GM18909 (cell line): ENCODE data around the gene MEDAG.
A peak's percentile ranks its signal among the peaks of the same experiment; 100 is the strongest.

Source experiments
- ATAC-seq: cut with Tn5 transposase; IDR thresholded peaks from one replicate; pipeline ENCODE4 v1.9.1; 2021; ENCODE audit warnings: mild to moderate bottlenecking; ENCODE audit not compliant: unreplicated experiment, poor library complexity

The MEDAG gene

GRCh38 chr13:30905932-30906383 is at the start of gene MEDAG:
Gene MEDAG, plus strand, starts transcription at chr13:30906271. Its CDS starts 245 bp downstream, at chr13:30906516.
- no peak for ATAC-seq

DNA sequence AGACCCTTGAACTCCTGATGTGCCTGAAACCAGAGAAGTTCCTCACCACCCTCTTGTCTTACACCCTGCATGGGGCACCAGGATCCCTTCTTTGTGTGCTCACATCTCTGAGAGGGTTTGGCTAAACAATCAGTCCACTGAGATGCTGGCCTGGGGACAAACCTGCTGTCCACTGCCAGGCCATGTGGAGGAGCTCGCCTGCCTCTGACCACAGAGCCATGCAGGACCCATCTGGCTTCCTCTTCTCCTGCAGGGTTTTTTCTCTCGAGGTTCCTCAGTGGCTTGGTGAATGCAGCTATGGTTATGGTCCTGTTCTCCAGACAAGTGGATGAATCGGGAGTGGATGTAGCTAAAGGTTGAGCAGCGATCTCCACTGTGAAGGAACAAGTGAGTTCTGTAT is 49.1 kb upstream of the MEDAG start:
- ATAC-seq, result no peak

GRCh38 chr13:30857636-30858035 is 48.4 kb upstream of the MEDAG start:
- ATAC-seq, result no peak

GRCh38 chr13:30859326-30859725 is 46.7 kb upstream of the MEDAG start:
- ATAC-seq, result no peak

DNA sequence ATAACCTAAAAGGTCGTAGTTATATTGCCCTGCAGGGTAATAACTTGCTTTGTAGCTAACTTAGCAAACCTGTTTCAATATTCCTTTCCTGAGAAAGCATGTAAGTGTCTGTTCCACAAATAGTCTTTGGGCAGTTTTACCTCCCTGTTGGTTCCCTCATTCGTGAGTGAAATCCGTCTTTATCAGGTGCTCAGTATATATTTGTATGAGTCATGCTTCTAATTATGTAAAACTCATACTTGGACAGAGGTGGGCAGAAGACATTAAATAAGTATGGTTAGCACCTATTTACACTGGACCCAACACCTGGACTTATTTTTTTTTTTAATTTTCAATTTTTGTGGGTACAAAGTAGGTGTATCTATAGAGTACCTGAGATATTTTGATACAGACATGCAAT is 44.9 kb upstream of the MEDAG start:
- ATAC-seq, result no peak

- ATAC-seq, result no peak
Observed at GRCh38 chr13:30861836-30862467, 44.1 kb upstream of the MEDAG start.

GRCh38 chr13:30862707-30863106 is 43.4 kb upstream of the MEDAG start:
- no peak for ATAC-seq

GRCh38 chr13:30863231-30863630 is 42.8 kb upstream of the MEDAG start:
- ATAC-seq, result no peak

DNA sequence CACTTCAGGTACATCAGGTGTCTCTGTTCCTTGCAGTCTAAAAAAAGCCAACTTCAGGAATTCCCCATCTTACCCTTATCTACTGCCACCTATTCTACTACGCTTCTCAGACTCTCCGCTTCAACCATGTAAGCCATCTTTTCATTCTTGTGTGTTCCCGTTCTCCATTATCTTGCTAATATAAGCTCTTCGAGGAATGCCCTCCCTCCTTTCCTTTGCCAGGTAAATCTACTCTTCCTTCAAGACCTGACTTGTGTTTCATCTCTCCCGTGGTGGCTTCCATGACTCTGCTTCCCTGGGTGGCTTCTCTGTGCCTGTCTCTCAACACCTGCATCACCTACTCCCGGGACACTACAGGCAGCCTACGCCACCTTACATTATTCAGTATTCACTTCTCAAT is 42.3 kb upstream of the MEDAG start:
- no peak for ATAC-seq

DNA sequence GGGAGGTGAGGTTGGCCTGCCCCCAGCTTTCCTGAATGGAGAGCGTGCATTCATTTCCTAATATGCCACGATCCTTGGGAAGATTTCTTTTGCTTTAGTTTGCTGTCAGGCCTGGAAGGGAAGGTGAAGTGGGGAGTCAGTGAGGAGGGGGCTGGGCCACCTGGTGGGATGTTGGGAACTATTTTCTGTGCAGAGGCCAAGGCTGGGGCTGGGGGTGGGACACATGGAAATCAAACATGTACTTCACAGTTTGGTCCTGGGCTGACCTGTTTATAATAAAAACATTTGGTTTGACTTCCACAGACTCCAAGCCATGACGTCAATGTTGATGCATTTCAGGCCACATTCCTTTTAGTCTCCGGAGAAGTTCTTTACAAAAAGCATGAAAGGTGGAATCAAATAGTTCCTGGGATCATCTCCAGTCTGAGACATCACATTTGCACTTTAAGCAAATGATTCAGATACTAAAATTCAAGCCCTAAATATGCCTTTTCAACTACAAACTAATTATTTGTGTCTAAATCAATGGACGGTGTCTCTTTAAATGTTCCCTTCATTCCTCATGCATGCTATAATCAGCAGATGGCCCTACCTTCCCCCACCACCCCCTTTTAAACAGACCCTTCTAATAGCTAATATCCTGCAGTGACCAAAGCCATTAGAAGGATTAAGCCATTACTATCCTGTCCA is 41.5 kb upstream of the MEDAG start:
- no peak for ATAC-seq

DNA sequence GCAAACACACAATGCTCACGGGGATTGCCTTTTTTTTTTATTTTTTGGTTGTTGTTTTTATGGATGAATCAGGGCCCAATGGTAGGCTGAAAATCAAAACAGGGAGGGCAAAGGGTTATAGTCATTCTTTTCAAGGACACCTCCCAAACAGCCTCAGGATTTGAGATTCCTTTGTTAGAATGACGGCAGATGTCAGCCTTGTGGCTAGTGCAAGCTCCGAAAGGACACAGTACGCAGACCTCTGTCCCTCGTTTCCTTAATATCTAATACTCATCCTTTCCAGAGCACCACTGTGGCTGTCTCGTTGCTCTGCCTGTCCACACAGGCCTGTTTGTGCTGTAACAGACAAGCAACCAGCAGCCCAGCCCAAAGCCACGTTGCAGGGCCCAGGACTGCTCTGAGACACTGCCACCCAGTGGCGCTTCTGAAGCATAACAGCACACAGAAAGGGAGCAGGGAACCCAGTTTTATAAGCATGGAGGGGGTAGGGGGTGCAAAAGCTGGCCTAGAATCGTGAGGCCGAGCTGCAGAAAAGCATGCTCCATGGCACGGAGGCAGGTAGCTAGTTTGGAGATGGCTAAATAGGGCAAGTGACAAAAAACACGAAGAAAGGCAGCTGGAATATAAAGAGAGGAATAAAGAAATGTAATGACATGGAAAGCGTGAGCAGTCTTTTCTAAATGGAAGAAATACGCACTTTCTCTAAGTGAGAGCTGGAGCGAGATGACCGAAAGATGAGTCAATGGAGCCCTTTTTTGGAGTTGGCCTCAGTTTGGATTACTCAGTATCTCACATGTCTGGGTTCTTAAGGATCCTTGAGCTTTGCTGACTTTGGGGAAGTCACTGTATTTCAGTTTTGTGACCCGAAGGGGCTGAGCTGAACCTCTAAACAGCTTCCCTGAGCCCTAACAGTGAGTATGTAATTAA is 40.7 kb upstream of the MEDAG start:
- ATAC-seq, result peak; percentile 90

DNA sequence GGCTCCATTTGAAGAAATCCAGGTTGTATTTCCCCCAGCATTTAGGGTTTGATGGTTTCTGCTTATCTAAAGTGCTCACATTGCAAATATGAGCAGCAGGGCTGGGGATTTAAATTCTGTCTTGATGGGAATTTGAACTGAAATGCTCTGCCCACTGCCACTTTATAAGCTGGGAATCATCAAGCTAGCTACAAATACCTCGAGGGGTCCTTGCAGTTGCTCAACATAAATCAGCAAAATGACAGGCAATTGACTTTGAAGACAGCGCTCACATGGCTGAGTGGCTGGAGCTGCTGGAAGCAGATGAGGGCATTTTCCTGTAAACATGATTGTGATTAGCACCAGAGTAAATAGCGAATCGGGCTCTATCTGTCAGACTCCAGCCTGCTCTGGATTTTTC is 39.4 kb upstream of the MEDAG start:
- ATAC-seq, result no peak

- no peak for ATAC-seq
Observed at GRCh38 chr13:30867089-30867669, 38.9 kb upstream of the MEDAG start.

- no peak for ATAC-seq
Observed at GRCh38 chr13:30868799-30869470, 37.1 kb upstream of the MEDAG start.

- ATAC-seq, result no peak
Observed at GRCh38 chr13:30869491-30869890, 36.6 kb upstream of the MEDAG start.

- ATAC-seq, result peak; percentile 62
Observed at GRCh38 chr13:30870049-30870884, 35.8 kb upstream of the MEDAG start.

GRCh38 chr13:30870916-30871587 is 35.0 kb upstream of the MEDAG start:
- ATAC-seq, result no peak

DNA sequence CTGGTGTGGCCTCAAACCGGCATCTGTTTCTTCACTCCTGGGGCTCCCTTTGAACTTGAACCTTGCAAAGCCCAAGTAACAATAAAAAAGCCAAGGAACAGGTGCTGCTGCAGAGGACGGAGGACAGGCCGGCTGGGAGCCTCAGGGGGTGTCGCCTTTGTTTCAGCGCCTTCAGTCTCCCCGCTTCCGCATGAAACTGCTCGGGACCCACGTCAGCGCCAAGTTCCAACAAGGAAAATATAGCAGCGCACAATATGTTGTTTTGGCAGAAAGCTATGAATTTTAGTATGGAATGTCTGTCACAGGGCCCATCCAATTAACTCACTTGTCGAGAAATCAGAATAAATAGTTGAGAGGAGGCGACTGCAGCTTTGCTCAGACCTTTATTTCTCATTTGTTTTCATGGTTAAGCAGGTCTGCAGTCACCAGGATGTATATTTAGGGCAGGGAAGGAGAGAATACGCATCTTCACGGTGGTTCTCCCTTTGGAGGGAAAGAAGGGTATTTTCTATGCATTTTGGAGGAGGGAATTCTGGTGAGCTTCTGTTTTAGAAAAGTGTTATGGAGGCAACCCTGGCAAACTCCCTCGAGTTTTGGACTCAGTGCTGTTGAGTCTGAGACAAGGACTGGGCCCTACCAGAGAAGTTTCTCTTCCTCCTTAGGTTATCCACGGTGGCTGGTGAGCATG is 34.3 kb upstream of the MEDAG start:
- ATAC-seq, result no peak
